ENCODE measurements around the gene PWP1. TPM values are rescaled to one million over a fixed set of nuclear protein-coding genes. Genes with fewer than 3 reads are reported as not detected.

PWP1 gene
- polyA plus RNA-seq, 1 donor (not counting 4 experiments of a cell fraction or from before 2014, with no cell fraction given): 137 TPM

DNA sequence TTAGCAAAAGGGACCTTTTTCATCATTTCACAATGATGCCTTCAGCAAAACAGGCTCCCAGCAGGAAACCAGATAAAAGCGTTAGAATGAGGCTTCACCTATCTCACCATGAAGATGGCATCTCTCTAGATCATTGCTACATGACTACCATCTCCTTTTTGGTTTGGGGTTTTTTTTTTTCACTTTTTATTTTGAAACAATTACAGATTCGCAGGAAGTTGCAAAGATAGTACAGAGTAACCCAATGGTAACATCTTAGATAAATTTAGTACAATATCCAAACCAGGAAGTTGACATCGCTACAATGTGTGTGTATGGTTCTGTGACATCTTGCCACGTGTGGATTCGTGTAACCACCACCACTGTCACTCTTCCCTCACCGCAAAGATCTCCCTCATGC, 22.3 kb upstream of the PWP1 start:
- no peaks in the 10 kb centered on the region for H3K4me1 ChIP-seq (ENCODE audit: control insufficient read depth, extremely low read depth, insufficient read depth, low read length)
- no peaks in the 10 kb centered on the region for H3K27me3 ChIP-seq (ENCODE audit: control insufficient read depth, extremely low read depth, insufficient read depth, low read length)
- TF ChIP-seq, protein P1, sequence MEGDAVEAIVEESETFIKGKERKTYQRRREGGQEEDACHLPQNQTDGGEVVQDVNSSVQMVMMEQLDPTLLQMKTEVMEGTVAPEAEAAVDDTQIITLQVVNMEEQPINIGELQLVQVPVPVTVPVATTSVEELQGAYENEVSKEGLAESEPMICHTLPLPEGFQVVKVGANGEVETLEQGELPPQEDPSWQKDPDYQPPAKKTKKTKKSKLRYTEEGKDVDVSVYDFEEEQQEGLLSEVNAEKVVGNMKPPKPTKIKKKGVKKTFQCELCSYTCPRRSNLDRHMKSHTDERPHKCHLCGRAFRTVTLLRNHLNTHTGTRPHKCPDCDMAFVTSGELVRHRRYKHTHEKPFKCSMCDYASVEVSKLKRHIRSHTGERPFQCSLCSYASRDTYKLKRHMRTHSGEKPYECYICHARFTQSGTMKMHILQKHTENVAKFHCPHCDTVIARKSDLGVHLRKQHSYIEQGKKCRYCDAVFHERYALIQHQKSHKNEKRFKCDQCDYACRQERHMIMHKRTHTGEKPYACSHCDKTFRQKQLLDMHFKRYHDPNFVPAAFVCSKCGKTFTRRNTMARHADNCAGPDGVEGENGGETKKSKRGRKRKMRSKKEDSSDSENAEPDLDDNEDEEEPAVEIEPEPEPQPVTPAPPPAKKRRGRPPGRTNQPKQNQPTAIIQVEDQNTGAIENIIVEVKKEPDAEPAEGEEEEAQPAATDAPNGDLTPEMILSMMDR (optimal IDR thresholded peaks at IDR 0.05 in 1 of 3, IDR thresholded peaks at IDR 0.05 in 1 of 3, conservative IDR thresholded peaks at IDR 0.05 in 1 of 3; ENCODE audit: extremely low read depth in 1 of 3, insufficient read depth in 2 of 3, low read length in 3 of 3): no peak
- TF ChIP-seq EZH2 (IDR thresholded peaks at IDR 0.05; ENCODE audit: low read length): no peak
- H2AFZ ChIP-seq (ENCODE audit: control insufficient read depth, low read length): no peak overlapping the region
- no peaks in the 10 kb centered on the region for H3K9me3 ChIP-seq (ENCODE audit: control insufficient read depth, low read depth, low read length)
- H3K36me3 ChIP-seq (ENCODE audit: control insufficient read depth in 2 of 2, extremely low read depth in 1 of 2, insufficient read depth in 2 of 2, low read length in 2 of 2): no peaks in the 10 kb centered on the region
- no peak overlapping the region for H3K9ac ChIP-seq (ENCODE audit: control insufficient read depth, extremely low read depth, insufficient read depth, low read length)
- DNase-seq (ENCODE audit: low read depth, low spot score): no peak
- no peaks in the 10 kb centered on the region for H3K9me1 ChIP-seq (ENCODE audit: control insufficient read depth, extremely low read depth, insufficient read depth, low read length)
- FAIRE-seq: no peak
- dilution Hi-C loops (cut with MboI; ENCODE audit: extremely low pct_ligation_motif_present, low sequenced_read_pairs): no loop called here
- H3K27ac ChIP-seq (ENCODE audit: control insufficient read depth, insufficient read depth, low read length): no peak overlapping the region
- H3K79me2 ChIP-seq (ENCODE audit: control insufficient read depth, insufficient read depth, low read length): no peaks in the 10 kb centered on the region
- no peaks in the 10 kb centered on the region for H4K20me1 ChIP-seq (ENCODE audit: control insufficient read depth, extremely low read depth, insufficient read depth, low read length)
- no peak overlapping the region for H3K4me3 ChIP-seq (ENCODE audit: control insufficient read depth in 2 of 3, extremely low read depth in 1 of 3, insufficient read depth in 2 of 3, low read depth in 1 of 3, low read length in 3 of 3)
- H3K4me2 ChIP-seq (ENCODE audit: control insufficient read depth, extremely low read depth, insufficient read depth, low read depth, low read length): no peak overlapping the region

- Histone ChIP-seq H3K4me1 (ENCODE audit: control insufficient read depth, extremely low read depth, insufficient read depth, low read length) (no peaks in the 10 kb centered on the region), H3K4me3 (ENCODE audit: control insufficient read depth in 2 of 3, extremely low read depth in 1 of 3, insufficient read depth in 2 of 3, low read depth in 1 of 3, low read length in 3 of 3) (no peak overlapping the region), H3K36me3 (ENCODE audit: control insufficient read depth in 2 of 2, extremely low read depth in 1 of 2, insufficient read depth in 2 of 2, low read length in 2 of 2) (no peaks in the 10 kb centered on the region), H3K9me3 (ENCODE audit: control insufficient read depth, low read depth, low read length) (no peaks in the 10 kb centered on the region), H4K20me1 (ENCODE audit: control insufficient read depth, extremely low read depth, insufficient read depth, low read length) (no peaks in the 10 kb centered on the region), H3K79me2 (ENCODE audit: control insufficient read depth, insufficient read depth, low read length) (no peaks in the 10 kb centered on the region), H3K4me2 (ENCODE audit: control insufficient read depth, extremely low read depth, insufficient read depth, low read depth, low read length) (no peak overlapping the region), H3K27ac (ENCODE audit: control insufficient read depth, insufficient read depth, low read length) (no peak overlapping the region), H3K9ac (ENCODE audit: control insufficient read depth, extremely low read depth, insufficient read depth, low read length) (no peak overlapping the region), H3K27me3 (ENCODE audit: control insufficient read depth, extremely low read depth, insufficient read depth, low read length) (peaks cover 7% of the 10 kb centered on the region), H3K9me1 (ENCODE audit: control insufficient read depth, extremely low read depth, insufficient read depth, low read length) (no peaks in the 10 kb centered on the region), H2AFZ (ENCODE audit: control insufficient read depth, low read length) (no peak overlapping the region)
- FAIRE-seq (no peak), DNase-seq (ENCODE audit: low read depth, low spot score) (no peak)
- dilution Hi-C loops (cut with MboI; ENCODE audit: extremely low pct_ligation_motif_present, low sequenced_read_pairs): no loop called here
- TF ChIP-seq, protein P1 (optimal IDR thresholded peaks at IDR 0.05 in 1 of 3, IDR thresholded peaks at IDR 0.05 in 1 of 3, conservative IDR thresholded peaks at IDR 0.05 in 1 of 3; ENCODE audit: extremely low read depth in 1 of 3, insufficient read depth in 2 of 3, low read length in 3 of 3): no peak
- no peak for TF ChIP-seq EZH2 (IDR thresholded peaks at IDR 0.05; ENCODE audit: low read length)
Observed at GRCh38 chr12:107666009-107666408, 19.6 kb upstream of the PWP1 start.

Data from keratinocyte (primary cell).